HEK293 (cell line): ENCODE data around the gene GATM.

Experiments used
- CTCF ChIA-PET: fragments of 350-600 bp; formaldehyde crosslinking; extraction: SDS; loops from one replicate; lab custom pipeline; 2021; ENCODE audit warnings: antibody characterized with exemption; lab: Yijun Ruan, JAX
- POLR2A ChIA-PET: fragments of 300-600 bp; formaldehyde crosslinking; extraction: SDS; loops from one replicate; lab custom pipeline; 2020; ENCODE audit warnings: antibody characterized with exemption, inconsistent platforms; lab: Yijun Ruan, JAX
- H3K27ac ChIP-seq: fragments of 200-500 bp; sonication (Bioruptor generic); 2 replicates; pipeline ENCODE4 v1.5.1; 2014; ENCODE audit warnings: low read depth, low read length, control low read depth, inconsistent platforms; ENCODE audit errors: extremely low read depth
- H3K36me3 ChIP-seq, 2 experiments: fragments of 200-500 bp in 1 of 2; sonication (Bioruptor generic) in 1 of 2; 1 replicate in 1 of 2; 2 replicates in 1 of 2; pipeline ENCODE4 v1.5.1; 2014 to 2017; ENCODE audit warnings: inconsistent platforms in 2 of 2, low read length in 2 of 2; ENCODE audit not compliant: control insufficient read depth in 2 of 2, insufficient read depth in 1 of 2
- H3K4me1 ChIP-seq: fragments of 200-500 bp; sonication (Bioruptor generic); 2 replicates; pipeline ENCODE4 v1.5.1; 2014; ENCODE audit warnings: mild to moderate bottlenecking, low read length, inconsistent platforms; ENCODE audit not compliant: control insufficient read depth, insufficient read depth
- H3K4me3 ChIP-seq: 2 replicates; pipeline ENCODE4 v1.5.1; 2011; ENCODE audit warnings: low read depth, mild to moderate bottlenecking, control low read depth, low read length, moderate library complexity
- H3K9me3 ChIP-seq: fragments of 200-500 bp; sonication (Bioruptor generic); 2 replicates; pipeline ENCODE4 v1.5.1; 2014; ENCODE audit warnings: low read depth, low read length, inconsistent platforms; ENCODE audit not compliant: control insufficient read depth, insufficient read depth
- HOXC10 ChIP-seq: sonication (generic); formaldehyde crosslinking; IDR thresholded peaks from 2 replicates; pipeline ENCODE4 v1.8.1; 2023; ENCODE audit warnings: mild to moderate bottlenecking, missing genetic modification reagents
- KLF8 ChIP-seq: fragments of 450-650 bp; formaldehyde crosslinking; IDR thresholded peaks from 2 replicates; pipeline ENCODE4 v1.5.1; 2016; ENCODE audit warnings: missing biosample characterization, missing genetic modification characterization
- PBX3 ChIP-seq: sonication (generic); formaldehyde crosslinking; IDR thresholded peaks from 2 replicates; pipeline ENCODE4 v1.8.1; 2022; ENCODE audit warnings: mild to moderate bottlenecking, moderate library complexity, missing genetic modification reagents
- SALL2 ChIP-seq: fragments of 450-650 bp; formaldehyde crosslinking; IDR thresholded peaks from 2 replicates; pipeline ENCODE4 v1.5.0; 2017; ENCODE audit warnings: missing biosample characterization, mild to moderate bottlenecking, missing genetic modification characterization, borderline replicate concordance
- SCRT2 ChIP-seq: fragments of 450-650 bp; formaldehyde crosslinking; IDR thresholded peaks from 2 replicates; pipeline ENCODE4 v1.5.1; 2016; ENCODE audit warnings: missing biosample characterization, missing genetic modification characterization
- YY1 ChIP-seq: fragments of 450-650 bp; formaldehyde crosslinking; IDR thresholded peaks from 2 replicates; pipeline ENCODE4 v1.5.1; 2018; ENCODE audit warnings: missing biosample characterization, missing genetic modification characterization
- YY2 ChIP-seq: fragments of 450-650 bp; formaldehyde crosslinking; IDR thresholded peaks from 2 replicates; pipeline ENCODE4 v1.5.1; 2016; ENCODE audit warnings: missing biosample characterization, missing genetic modification characterization
- ZEB2 ChIP-seq: fragments of 450-650 bp; formaldehyde crosslinking; IDR thresholded peaks from 2 replicates; pipeline ENCODE4 v1.5.1; 2016; ENCODE audit warnings: missing biosample characterization, missing genetic modification characterization
- ZFP41 ChIP-seq: fragments of 450-650 bp; formaldehyde crosslinking; IDR thresholded peaks from 2 replicates; pipeline ENCODE4 v1.5.1; 2016; ENCODE audit warnings: missing biosample characterization, missing genetic modification characterization, borderline replicate concordance
- ZNF132 ChIP-seq: fragments of 450-650 bp; formaldehyde crosslinking; IDR thresholded peaks from 2 replicates; pipeline ENCODE4 v1.5.1; 2017; ENCODE audit warnings: missing biosample characterization, missing genetic modification characterization, borderline replicate concordance
- ZNF155 ChIP-seq: fragments of 450-650 bp; formaldehyde crosslinking; IDR thresholded peaks from 2 replicates; pipeline ENCODE4 v1.5.1; 2016; ENCODE audit warnings: missing biosample characterization, missing genetic modification characterization
- ZNF16 ChIP-seq: fragments of 450-650 bp; formaldehyde crosslinking; IDR thresholded peaks from 2 replicates; pipeline ENCODE4 v1.5.1; 2016; ENCODE audit warnings: low read depth, missing biosample characterization, missing genetic modification characterization
- ZNF169 ChIP-seq: fragments of 450-650 bp; formaldehyde crosslinking; IDR thresholded peaks from 2 replicates; pipeline ENCODE4 v1.5.1; 2016; ENCODE audit warnings: missing biosample characterization, missing genetic modification characterization
- ZNF174 ChIP-seq: fragments of 450-650 bp; formaldehyde crosslinking; IDR thresholded peaks from 2 replicates; pipeline ENCODE4 v1.5.0; 2017; ENCODE audit warnings: missing biosample characterization, mild to moderate bottlenecking, missing genetic modification characterization
- ZNF24 ChIP-seq: fragments of 450-650 bp; formaldehyde crosslinking; IDR thresholded peaks from 2 replicates; pipeline ENCODE4 v1.5.1; 2016; ENCODE audit warnings: missing biosample characterization, missing genetic modification characterization
- ZNF335 ChIP-seq: fragments of 450-650 bp; formaldehyde crosslinking; conservative IDR thresholded peaks from 2 replicates; pipeline ENCODE4 v1.5.1; 2016; ENCODE audit warnings: missing biosample characterization, missing genetic modification characterization
- ZNF501 ChIP-seq: fragments of 450-650 bp; formaldehyde crosslinking; IDR thresholded peaks from 2 replicates; pipeline ENCODE4 v1.5.1; 2016; ENCODE audit warnings: missing biosample characterization, missing genetic modification characterization
- ZNF548 ChIP-seq: fragments of 450-650 bp; formaldehyde crosslinking; IDR thresholded peaks from 2 replicates; pipeline ENCODE4 v1.5.1; 2016; ENCODE audit warnings: missing biosample characterization, missing genetic modification characterization
- ZNF561 ChIP-seq: fragments of 450-650 bp; IDR thresholded peaks from 2 replicates; pipeline ENCODE4 v1.5.1; 2018; ENCODE audit warnings: missing biosample characterization, missing genetic modification characterization, borderline replicate concordance
- ZNF585B ChIP-seq: fragments of 450-650 bp; formaldehyde crosslinking; IDR thresholded peaks from 2 replicates; pipeline ENCODE4 v1.5.1; 2016; ENCODE audit warnings: missing biosample characterization, missing genetic modification characterization
- ZNF629 ChIP-seq: fragments of 450-650 bp; formaldehyde crosslinking; IDR thresholded peaks from 2 replicates; pipeline ENCODE4 v1.5.1; 2017; ENCODE audit warnings: missing biosample characterization, missing genetic modification characterization
- ZNF664 ChIP-seq: fragments of 450-650 bp; formaldehyde crosslinking; IDR thresholded peaks from 2 replicates; pipeline ENCODE4 v1.5.1; 2016; ENCODE audit warnings: missing biosample characterization, missing genetic modification characterization
- ZNF677 ChIP-seq: fragments of 450-650 bp; IDR thresholded peaks from 2 replicates; pipeline ENCODE4 v1.5.0; 2018; ENCODE audit warnings: missing biosample characterization, mild to moderate bottlenecking, missing genetic modification characterization, moderate library complexity
- ZNF785 ChIP-seq: fragments of 450-650 bp; formaldehyde crosslinking; IDR thresholded peaks from 2 replicates; pipeline ENCODE4 v1.5.1; 2016; ENCODE audit warnings: missing biosample characterization, missing genetic modification characterization
- ZNF791 ChIP-seq: fragments of 450-650 bp; formaldehyde crosslinking; IDR thresholded peaks from 2 replicates; pipeline ENCODE4 v1.5.1; 2016; ENCODE audit warnings: missing biosample characterization, missing genetic modification characterization
- TF ChIP-seq, protein P1 (sequence below): fragments of 450-650 bp; formaldehyde crosslinking; IDR thresholded peaks from 2 replicates; pipeline ENCODE4 v1.5.1; 2017; ENCODE audit warnings: missing biosample characterization, missing genetic modification characterization
- TF ChIP-seq, protein P2 (sequence below): fragments of 450-650 bp; formaldehyde crosslinking; IDR thresholded peaks from 2 replicates; pipeline ENCODE4 v1.5.1; 2016; ENCODE audit warnings: missing biosample characterization, missing genetic modification characterization

Gene GATM

GRCh38 chr15:45364271-45364670 is 14.1 kb downstream of the GATM start:
- Histone ChIP-seq H3K36me3 (no peaks in the 10 kb centered on the region), H3K4me3 (no peak overlapping the region), H3K4me1 (no peaks in the 10 kb centered on the region), H3K27ac (no peak overlapping the region), H3K9me3 (no peaks in the 10 kb centered on the region)
- TF ChIP-seq PBX3 (CRISPR knock-in tag) (no peak), ZNF132 (tag by site-specific recombination) (no peak), HOXC10 (CRISPR knock-in tag) (no peak), ZNF501 (tag by site-specific recombination) (no peak), SCRT2 (tag by site-specific recombination) (no peak), ZNF791 (no peak), ZNF169 (tag by site-specific recombination) (no peak), ZNF629 (tag by site-specific recombination) (no peak), ZFP41 (tag by site-specific recombination) (no peak), ZNF677 (tag by site-specific recombination) (no peak), KLF8 (tag by site-specific recombination) (no peak), ZNF24 (no peak), ZEB2 (tag by site-specific recombination) (no peak), ZNF335 (tag by site-specific recombination) (no peak), ZNF561 (tag by site-specific recombination) (no peak), ZNF548 (tag by site-specific recombination) (no peak), ZNF155 (tag by site-specific recombination) (no peak), ZNF785 (tag by site-specific recombination) (no peak)
- TF ChIP-seq, protein P1, sequence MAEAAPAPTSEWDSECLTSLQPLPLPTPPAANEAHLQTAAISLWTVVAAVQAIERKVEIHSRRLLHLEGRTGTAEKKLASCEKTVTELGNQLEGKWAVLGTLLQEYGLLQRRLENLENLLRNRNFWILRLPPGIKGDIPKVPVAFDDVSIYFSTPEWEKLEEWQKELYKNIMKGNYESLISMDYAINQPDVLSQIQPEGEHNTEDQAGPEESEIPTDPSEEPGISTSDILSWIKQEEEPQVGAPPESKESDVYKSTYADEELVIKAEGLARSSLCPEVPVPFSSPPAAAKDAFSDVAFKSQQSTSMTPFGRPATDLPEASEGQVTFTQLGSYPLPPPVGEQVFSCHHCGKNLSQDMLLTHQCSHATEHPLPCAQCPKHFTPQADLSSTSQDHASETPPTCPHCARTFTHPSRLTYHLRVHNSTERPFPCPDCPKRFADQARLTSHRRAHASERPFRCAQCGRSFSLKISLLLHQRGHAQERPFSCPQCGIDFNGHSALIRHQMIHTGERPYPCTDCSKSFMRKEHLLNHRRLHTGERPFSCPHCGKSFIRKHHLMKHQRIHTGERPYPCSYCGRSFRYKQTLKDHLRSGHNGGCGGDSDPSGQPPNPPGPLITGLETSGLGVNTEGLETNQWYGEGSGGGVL (tag by site-specific recombination), result no peak
- TF ChIP-seq, protein P2, sequence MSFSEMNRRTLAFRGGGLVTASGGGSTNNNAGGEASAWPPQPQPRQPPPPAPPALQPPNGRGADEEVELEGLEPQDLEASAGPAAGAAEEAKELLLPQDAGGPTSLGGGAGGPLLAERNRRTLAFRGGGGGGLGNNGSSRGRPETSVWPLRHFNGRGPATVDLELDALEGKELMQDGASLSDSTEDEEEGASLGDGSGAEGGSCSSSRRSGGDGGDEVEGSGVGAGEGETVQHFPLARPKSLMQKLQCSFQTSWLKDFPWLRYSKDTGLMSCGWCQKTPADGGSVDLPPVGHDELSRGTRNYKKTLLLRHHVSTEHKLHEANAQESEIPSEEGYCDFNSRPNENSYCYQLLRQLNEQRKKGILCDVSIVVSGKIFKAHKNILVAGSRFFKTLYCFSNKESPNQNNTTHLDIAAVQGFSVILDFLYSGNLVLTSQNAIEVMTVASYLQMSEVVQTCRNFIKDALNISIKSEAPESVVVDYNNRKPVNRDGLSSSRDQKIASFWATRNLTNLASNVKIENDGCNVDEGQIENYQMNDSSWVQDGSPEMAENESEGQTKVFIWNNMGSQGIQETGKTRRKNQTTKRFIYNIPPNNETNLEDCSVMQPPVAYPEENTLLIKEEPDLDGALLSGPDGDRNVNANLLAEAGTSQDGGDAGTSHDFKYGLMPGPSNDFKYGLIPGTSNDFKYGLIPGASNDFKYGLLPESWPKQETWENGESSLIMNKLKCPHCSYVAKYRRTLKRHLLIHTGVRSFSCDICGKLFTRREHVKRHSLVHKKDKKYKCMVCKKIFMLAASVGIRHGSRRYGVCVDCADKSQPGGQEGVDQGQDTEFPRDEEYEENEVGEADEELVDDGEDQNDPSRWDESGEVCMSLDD (tag by site-specific recombination), result no peak
- POLR2A ChIA-PET, result interaction anchor here (0.7 kb wide), 1 partner anchor 197 kb away, joined by 4 read pairs; no protein-coding TSS in a partner anchor
- CTCF ChIA-PET, result no interaction called here

DNA sequence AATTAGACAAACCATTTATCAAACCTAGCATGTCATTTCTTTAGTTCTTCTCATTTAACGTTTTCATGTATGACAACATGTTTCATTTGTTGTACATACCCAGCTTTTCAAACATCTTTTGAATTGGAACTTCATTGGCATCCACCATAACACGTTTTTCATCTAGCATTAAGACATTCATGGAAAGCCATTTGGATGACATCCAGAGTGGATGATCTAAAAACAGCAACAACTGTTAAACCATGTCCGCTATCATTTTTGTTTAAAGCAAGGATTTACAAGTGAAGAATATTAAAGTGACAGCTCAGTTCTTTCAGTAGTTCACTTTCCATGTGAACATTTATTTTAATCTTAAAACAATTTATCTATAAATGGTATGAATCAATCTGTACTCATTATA is 14.5 kb downstream of the GATM start:
- CTCF ChIA-PET, result no interaction called here
- Histone ChIP-seq H3K9me3 (no peaks in the 10 kb centered on the region), H3K27ac (no peak overlapping the region), H3K4me1 (no peaks in the 10 kb centered on the region), H3K36me3 (no peaks in the 10 kb centered on the region), H3K4me3 (no peak overlapping the region)
- no peak for TF ChIP-seq YY1 (tag by site-specific recombination)
- no peak for TF ChIP-seq ZNF16 (tag by site-specific recombination)
- TF ChIP-seq SALL2 (tag by site-specific recombination), result no peak
- TF ChIP-seq KLF8 (tag by site-specific recombination), result no peak
- no peak for TF ChIP-seq ZNF664 (tag by site-specific recombination)
- no peak for TF ChIP-seq ZNF585B (tag by site-specific recombination)
- no peak for TF ChIP-seq YY2 (tag by site-specific recombination)
- no peak for TF ChIP-seq PBX3 (CRISPR knock-in tag)
- TF ChIP-seq ZNF174 (tag by site-specific recombination), result no peak
- POLR2A ChIA-PET, result no interaction called here
